ENCODE measurements around the gene FDXACB1. TPM values are rescaled to one million over a fixed set of nuclear protein-coding genes. Genes with fewer than 3 reads are reported as not detected.

FDXACB1 gene
- total RNA-seq, 3 donors from 2014 or later (not counting 1 experiment from before 2014, with no cell fraction given), result 2.0 to 4.0 (median 3.3) TPM

GRCh38 chr11:111923951-111924350 lies 45.0 kb upstream of the FDXACB1 start:
- no peak overlapping the region for H3K27ac Mint-ChIP-seq
- no peaks in the 10 kb centered on the region for H3K36me3 Mint-ChIP-seq
- peaks cover 15% of the 10 kb centered on the region for H3K4me1 ChIP-seq (ENCODE audit: control insufficient read depth, insufficient read depth, low read length)
- H3K27me3 ChIP-seq (ENCODE audit: control insufficient read depth, insufficient read depth, low read length), result no peaks in the 10 kb centered on the region
- ATAC-seq, result no peak
- no peak overlapping the region for H3K4me3 ChIP-seq (ENCODE audit: low read length)
- TF ChIP-seq CTCF (IDR thresholded peaks at IDR 0.05), result no peak
- no peak overlapping the region for H3K27ac ChIP-seq (ENCODE audit: low read length)
- intact Hi-C loops (cut with micrococcal nuclease), result no loop called here
- no peaks in the 10 kb centered on the region for H3K36me3 ChIP-seq (ENCODE audit: control insufficient read depth, insufficient read depth, low read length)
- peaks cover 5 to 18% of the 10 kb centered on the region in 2 donors for H3K4me1 Mint-ChIP-seq
- no peaks in the 10 kb centered on the region for H3K9me3 ChIP-seq (ENCODE audit: control insufficient read depth, insufficient read depth, low read length)
- no peak for DNase-seq
- no peak overlapping the region for H3K4me3 Mint-ChIP-seq
- H3K9me3 Mint-ChIP-seq, result no peaks in the 10 kb centered on the region
- H3K27me3 Mint-ChIP-seq (ENCODE audit: low read depth in 2 of 2), result peaks cover 15 to 24% of the 10 kb centered on the region in 2 donors

- TF ChIP-seq CTCF (IDR thresholded peaks at IDR 0.05), result no peak
These were observed 44.4 kb upstream of the FDXACB1 start for GRCh38 chr11:111923351-111923788.

GRCh38 chr11:111922803-111923202 lies 43.8 kb upstream of the FDXACB1 start:
- no peak overlapping the region for H3K27ac ChIP-seq (ENCODE audit: low read length)
- ATAC-seq (no peak), DNase-seq (no peak)
- no peak for TF ChIP-seq CTCF (IDR thresholded peaks at IDR 0.05)
- Mint-ChIP-seq H3K27me3 (ENCODE audit: low read depth in 2 of 2) (peaks cover 15 to 24% of the 10 kb centered on the region in 2 donors), H3K9me3 (no peaks in the 10 kb centered on the region), H3K4me3 (no peak overlapping the region), H3K27ac (no peak overlapping the region), H3K36me3 (no peaks in the 10 kb centered on the region), H3K4me1 (peaks cover 5 to 18% of the 10 kb centered on the region in 2 donors)
- no peaks in the 10 kb centered on the region for H3K27me3 ChIP-seq (ENCODE audit: control insufficient read depth, insufficient read depth, low read length)
- H3K4me3 ChIP-seq (ENCODE audit: low read length), result no peak overlapping the region
- H3K4me1 ChIP-seq (ENCODE audit: control insufficient read depth, insufficient read depth, low read length), result peaks cover 15% of the 10 kb centered on the region
- H3K36me3 ChIP-seq (ENCODE audit: control insufficient read depth, insufficient read depth, low read length), result no peaks in the 10 kb centered on the region
- intact Hi-C loops (cut with micrococcal nuclease), result no loop called here
- no peaks in the 10 kb centered on the region for H3K9me3 ChIP-seq (ENCODE audit: control insufficient read depth, insufficient read depth, low read length)
- 20% methylated on average over 2 of the region's 2 CpGs for WGBS (ENCODE audit: insufficient coverage)

More at GRCh38 chr11:111923351-111923788, 44.4 kb upstream of the FDXACB1 start:
- no peaks in the 10 kb centered on the region for H3K9me3 Mint-ChIP-seq
- Histone ChIP-seq H3K27me3 (ENCODE audit: control insufficient read depth, insufficient read depth, low read length) (no peaks in the 10 kb centered on the region), H3K27ac (ENCODE audit: low read length) (no peak overlapping the region), H3K36me3 (ENCODE audit: control insufficient read depth, insufficient read depth, low read length) (no peaks in the 10 kb centered on the region), H3K4me3 (ENCODE audit: low read length) (no peak overlapping the region), H3K4me1 (ENCODE audit: control insufficient read depth, insufficient read depth, low read length) (peaks cover 15% of the 10 kb centered on the region), H3K9me3 (ENCODE audit: control insufficient read depth, insufficient read depth, low read length) (no peaks in the 10 kb centered on the region)
- H3K27me3 Mint-ChIP-seq (ENCODE audit: low read depth in 2 of 2), result peaks cover 15 to 24% of the 10 kb centered on the region in 2 donors
- DNase-seq, result no peak
- intact Hi-C loops (cut with micrococcal nuclease), result no loop called here
- ATAC-seq, result no peak
- H3K4me1 Mint-ChIP-seq, result peaks cover 5 to 18% of the 10 kb centered on the region in 2 donors
- WGBS (ENCODE audit: insufficient coverage), result 94% methylated on average over 5 of the region's 5 CpGs
- H3K36me3 Mint-ChIP-seq, result no peaks in the 10 kb centered on the region
- no peak overlapping the region for H3K4me3 Mint-ChIP-seq
- no peak overlapping the region for H3K27ac Mint-ChIP-seq

GRCh38 chr11:111921541-111922230 lies 42.7 kb upstream of the FDXACB1 start:
- no peak for TF ChIP-seq CTCF (IDR thresholded peaks at IDR 0.05)
- peaks cover 5 to 10% of the 10 kb centered on the region in 2 donors for H3K4me1 Mint-ChIP-seq
- intact Hi-C loops (cut with micrococcal nuclease), result no loop called here
- H3K27ac Mint-ChIP-seq, result no peak overlapping the region
- peaks cover 21 to 30% of the 10 kb centered on the region in 2 donors for H3K27me3 Mint-ChIP-seq (ENCODE audit: low read depth in 2 of 2)
- ATAC-seq, result no peak
- H3K4me1 ChIP-seq (ENCODE audit: control insufficient read depth, insufficient read depth, low read length), result peaks cover 8% of the 10 kb centered on the region
- WGBS (ENCODE audit: insufficient coverage), result 88% methylated on average over 7 of the region's 7 CpGs
- no peak overlapping the region for H3K4me3 ChIP-seq (ENCODE audit: low read length)
- H3K9me3 ChIP-seq (ENCODE audit: control insufficient read depth, insufficient read depth, low read length), result no peaks in the 10 kb centered on the region
- no peaks in the 10 kb centered on the region for H3K9me3 Mint-ChIP-seq
- H3K4me3 Mint-ChIP-seq, result no peak overlapping the region
- DNase-seq, result no peak
- H3K27ac ChIP-seq (ENCODE audit: low read length), result no peak overlapping the region
- no peaks in the 10 kb centered on the region for H3K27me3 ChIP-seq (ENCODE audit: control insufficient read depth, insufficient read depth, low read length)
- H3K36me3 ChIP-seq (ENCODE audit: control insufficient read depth, insufficient read depth, low read length), result no peaks in the 10 kb centered on the region
- no peaks in the 10 kb centered on the region for H3K36me3 Mint-ChIP-seq

All from natural killer cell (primary cell).